ENCODE data around the gene DDX41.

- TF ChIP-seq CTCF (IDR thresholded peaks at IDR 0.05) (no peak), POLR2A (IDR thresholded peaks at IDR 0.05) (no peak)
These were observed 3.5 kb upstream of the DDX41 start for GRCh38 chr5:177520271-177520670.

Measured in testis (tissue), 2 donors.